ENCODE measurements around the gene METTL15. TPM values are rescaled to one million over a fixed set of nuclear protein-coding genes. Genes with fewer than 3 reads are reported as not detected.
"Not testable (repeated sequence)": the region's sequence is repeated elsewhere in the genome, so short reads cannot be mapped to it uniquely, and the experiment has no call there.

The METTL15 gene
- total RNA-seq, 1 donor from 2014 or later: 16.7 TPM

- no peak for TF ChIP-seq CTCF (IDR thresholded peaks at IDR 0.05; ENCODE audit: unreplicated experiment)
- no peak for DNase-seq (ENCODE audit: low spot score, unreplicated experiment)
- H3K36me3 Mint-ChIP-seq (ENCODE audit: insufficient read depth): peaks cover 22% of the 10 kb centered on the region
- no peaks in the 10 kb centered on the region for H3K27me3 Mint-ChIP-seq
- no peaks in the 10 kb centered on the region for H3K4me1 Mint-ChIP-seq (ENCODE audit: low read depth)
- H3K4me3 Mint-ChIP-seq (ENCODE audit: low read depth): no peak overlapping the region
- H3K9me3 Mint-ChIP-seq (ENCODE audit: low read depth): peaks cover 29% of the 10 kb centered on the region
- H3K27ac Mint-ChIP-seq: no peak overlapping the region
Measured at GRCh38 chr11:28257761-28258160, 149.6 kb downstream of the METTL15 start.

- H3K4me3 Mint-ChIP-seq (ENCODE audit: low read depth): no peak overlapping the region
- H3K27ac Mint-ChIP-seq: no peak overlapping the region
- no peaks in the 10 kb centered on the region for H3K27me3 Mint-ChIP-seq
- H3K9me3 Mint-ChIP-seq (ENCODE audit: low read depth): peaks cover 21% of the 10 kb centered on the region
- no peaks in the 10 kb centered on the region for H3K4me1 Mint-ChIP-seq (ENCODE audit: low read depth)
- peaks cover 15% of the 10 kb centered on the region for H3K36me3 Mint-ChIP-seq (ENCODE audit: insufficient read depth)
- no peak for DNase-seq (ENCODE audit: low spot score, unreplicated experiment)
- no peak for TF ChIP-seq CTCF (IDR thresholded peaks at IDR 0.05; ENCODE audit: unreplicated experiment)
Measured at GRCh38 chr11:28259177-28259843, 151.1 kb downstream of the METTL15 start.

GRCh38 chr11:28268925-28269324 is 160.7 kb downstream of the METTL15 start:
- H3K27me3 Mint-ChIP-seq: no peaks in the 10 kb centered on the region
- no peak for TF ChIP-seq CTCF (IDR thresholded peaks at IDR 0.05; ENCODE audit: unreplicated experiment)
- H3K9me3 Mint-ChIP-seq (ENCODE audit: low read depth): peaks cover 9% of the 10 kb centered on the region
- DNase-seq (ENCODE audit: low spot score, unreplicated experiment): no peak
- H3K4me3 Mint-ChIP-seq (ENCODE audit: low read depth): no peak overlapping the region
- no peak overlapping the region for H3K27ac Mint-ChIP-seq
- no peaks in the 10 kb centered on the region for H3K4me1 Mint-ChIP-seq (ENCODE audit: low read depth)
- H3K36me3 Mint-ChIP-seq (ENCODE audit: insufficient read depth): peaks cover 18% of the 10 kb centered on the region

GRCh38 chr11:28269586-28269985 is 161.4 kb downstream of the METTL15 start:
- peaks cover 18% of the 10 kb centered on the region for H3K36me3 Mint-ChIP-seq (ENCODE audit: insufficient read depth)
- no peak for DNase-seq (ENCODE audit: low spot score, unreplicated experiment)
- H3K4me1 Mint-ChIP-seq (ENCODE audit: low read depth): no peaks in the 10 kb centered on the region
- H3K27ac Mint-ChIP-seq: no peak overlapping the region
- H3K9me3 Mint-ChIP-seq (ENCODE audit: low read depth): peaks cover 9% of the 10 kb centered on the region
- no peaks in the 10 kb centered on the region for H3K27me3 Mint-ChIP-seq
- no peak for TF ChIP-seq CTCF (IDR thresholded peaks at IDR 0.05; ENCODE audit: unreplicated experiment)
- no peak overlapping the region for H3K4me3 Mint-ChIP-seq (ENCODE audit: low read depth)

- not testable (repeated sequence) for DNase-seq (ENCODE audit: low spot score, unreplicated experiment); H3K36me3 Mint-ChIP-seq (ENCODE audit: insufficient read depth); H3K4me3 Mint-ChIP-seq (ENCODE audit: low read depth); H3K4me1 Mint-ChIP-seq (ENCODE audit: low read depth); H3K27ac Mint-ChIP-seq; H3K27me3 Mint-ChIP-seq; H3K9me3 Mint-ChIP-seq (ENCODE audit: low read depth)
Measured at GRCh38 chr11:28272247-28272646, 164.1 kb downstream of the METTL15 start.

- H3K9me3 Mint-ChIP-seq (ENCODE audit: low read depth): no peaks in the 10 kb centered on the region
- no peak for DNase-seq (ENCODE audit: low spot score, unreplicated experiment)
- no peaks in the 10 kb centered on the region for H3K27me3 Mint-ChIP-seq
- H3K27ac Mint-ChIP-seq: no peak overlapping the region
- no peak for TF ChIP-seq CTCF (IDR thresholded peaks at IDR 0.05; ENCODE audit: unreplicated experiment)
- no peak overlapping the region for H3K4me3 Mint-ChIP-seq (ENCODE audit: low read depth)
- no peaks in the 10 kb centered on the region for H3K4me1 Mint-ChIP-seq (ENCODE audit: low read depth)
- H3K36me3 Mint-ChIP-seq (ENCODE audit: insufficient read depth): peaks cover 5% of the 10 kb centered on the region
Measured at GRCh38 chr11:28274216-28274615, 166.0 kb downstream of the METTL15 start.
